ENCODE measurements around the gene BCAS3.
"Not testable (repeated sequence)": the region's sequence is repeated elsewhere in the genome, so short reads cannot be mapped to it uniquely, and the experiment has no call there.

BCAS3 gene

DNA sequence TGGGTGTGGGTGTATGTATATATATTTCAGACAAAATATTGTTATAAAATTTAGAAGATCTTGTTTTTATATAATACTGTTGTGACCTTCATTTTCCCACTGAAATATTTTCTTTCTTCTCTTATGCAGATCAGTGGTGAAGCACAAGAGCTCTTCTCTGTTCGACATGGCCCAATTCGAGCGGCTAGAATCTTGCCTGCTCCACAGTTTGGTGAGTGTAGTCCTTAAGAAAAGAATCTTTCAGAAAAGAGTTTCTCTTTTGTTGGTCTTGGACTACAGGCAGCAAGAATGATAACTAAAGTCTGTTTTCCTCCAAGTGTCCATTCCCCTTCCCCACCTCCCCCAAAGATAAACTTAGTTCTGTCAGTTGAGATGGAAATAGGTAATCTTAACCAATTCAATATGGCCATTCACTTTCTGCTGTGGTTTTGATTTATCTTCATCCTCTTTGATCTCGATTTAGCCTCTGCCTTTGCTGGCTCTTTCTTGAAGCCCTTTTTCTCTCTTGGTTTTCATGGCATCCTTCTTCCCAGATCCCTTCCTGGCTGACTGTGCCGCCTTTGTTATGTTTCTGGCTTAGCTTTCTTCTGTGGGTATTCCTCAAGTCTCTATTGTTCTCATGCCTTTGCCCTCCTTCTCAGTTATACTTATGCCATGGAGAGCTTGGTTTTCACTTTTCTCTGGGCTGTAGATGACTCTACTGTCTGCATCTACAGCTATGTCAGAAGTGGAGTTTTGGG lies 69.6 kb downstream of the BCAS3 start:
- DNase-seq, result no peak

DNA sequence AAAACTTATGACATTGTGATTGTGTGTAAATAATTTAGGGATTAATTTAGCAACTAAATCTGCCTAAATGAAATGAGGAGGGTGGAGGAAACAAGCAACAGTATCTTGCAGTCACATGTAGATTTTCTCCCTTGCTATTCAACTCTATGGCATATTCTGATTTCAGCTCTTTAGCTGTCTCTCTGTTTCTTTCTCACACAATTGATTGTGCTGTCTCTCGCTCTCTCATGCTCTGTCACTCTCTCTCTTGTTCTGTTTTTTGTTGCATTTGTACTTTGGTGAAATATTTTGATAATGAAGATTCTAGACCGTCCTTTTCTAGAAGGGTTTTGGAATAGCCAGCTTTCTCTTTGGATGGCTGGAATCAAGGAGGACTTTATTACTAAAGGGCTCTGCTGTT lies 70.6 kb downstream of the BCAS3 start:
- DNase-seq, result no peak

GRCh38 chr17:60749050-60749449 lies 71.4 kb downstream of the BCAS3 start:
- DNase-seq, result no peak

GRCh38 chr17:60749708-60750107 lies 72.1 kb downstream of the BCAS3 start:
- DNase-seq, result no peak

- no peak for DNase-seq
These were observed 73.0 kb downstream of the BCAS3 start for GRCh38 chr17:60750640-60751039.

DNA sequence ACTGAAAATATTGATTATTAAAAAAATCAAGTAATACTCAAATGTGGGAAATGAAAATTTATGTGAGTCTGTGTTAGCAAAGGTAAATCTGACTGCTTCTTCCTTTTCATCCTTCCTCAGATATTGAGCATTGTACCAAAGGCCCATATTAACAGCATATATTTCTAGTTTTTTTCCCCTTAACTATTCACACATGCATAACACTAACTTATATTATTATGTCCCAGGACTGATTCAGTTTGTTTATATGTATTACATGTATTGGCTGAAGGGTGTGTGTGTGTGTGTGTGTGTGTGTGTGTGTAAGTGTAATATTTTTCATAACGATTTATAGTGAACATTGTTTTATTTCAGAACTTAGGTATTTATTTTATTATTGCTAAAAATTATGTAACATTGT lies 74.2 kb downstream of the BCAS3 start:
- DNase-seq, result no peak

DNA sequence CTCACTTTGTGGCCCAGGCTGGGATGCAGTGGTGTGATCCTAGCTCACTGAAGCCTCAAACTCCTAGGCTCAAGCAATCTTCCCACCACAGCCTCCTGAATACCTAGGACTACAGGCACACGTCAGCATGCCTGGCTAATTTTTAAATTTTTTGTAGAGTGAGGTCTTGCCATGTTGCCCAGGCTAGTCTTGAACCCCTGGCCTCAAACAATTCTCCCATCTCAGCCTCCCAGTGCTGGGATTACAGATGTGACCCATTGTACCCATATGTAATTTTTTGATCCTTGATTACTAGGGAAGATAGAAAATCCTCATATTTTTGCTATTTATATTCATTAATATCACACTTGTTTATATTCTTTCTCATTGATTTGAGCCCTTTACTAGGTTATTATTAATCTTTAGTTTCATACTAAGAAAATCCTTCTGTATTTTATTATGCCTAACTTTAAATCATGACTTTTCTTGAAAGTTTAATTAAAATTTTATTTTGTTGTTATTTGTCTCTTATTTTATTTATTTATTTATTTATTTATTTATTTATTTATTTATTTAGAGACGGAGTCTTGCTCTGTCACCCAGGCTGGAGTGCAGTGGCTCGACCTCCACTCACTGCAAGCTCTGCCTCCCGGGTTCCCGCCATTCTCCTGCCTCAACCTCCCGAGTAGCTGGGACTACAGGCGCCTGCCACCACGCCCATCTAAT lies 75.4 kb downstream of the BCAS3 start:
- no peak for DNase-seq

GRCh38 chr17:60754057-60754604 lies 76.5 kb downstream of the BCAS3 start:
- no peak for DNase-seq

DNA sequence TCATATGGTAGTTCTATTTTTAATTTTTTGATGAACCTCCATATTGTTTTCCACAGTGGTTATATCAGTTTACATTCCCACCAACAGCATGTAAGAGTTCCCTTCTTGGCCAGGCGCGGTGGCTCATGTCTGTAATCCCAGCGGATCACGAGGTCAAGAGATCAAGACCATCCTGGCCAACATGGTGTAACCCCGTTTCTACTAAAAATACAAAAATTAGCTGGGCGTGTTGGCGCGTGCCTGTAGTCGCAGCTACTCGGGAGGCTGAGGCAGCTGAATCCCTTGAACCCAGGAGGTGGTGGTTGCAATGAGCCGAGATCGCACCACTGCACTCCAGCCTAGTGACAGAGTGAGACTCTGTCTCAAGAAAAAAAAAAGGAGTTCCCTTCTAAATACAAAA lies 79.1 kb downstream of the BCAS3 start:
- DNase-seq, result not testable (repeated sequence)

DNA sequence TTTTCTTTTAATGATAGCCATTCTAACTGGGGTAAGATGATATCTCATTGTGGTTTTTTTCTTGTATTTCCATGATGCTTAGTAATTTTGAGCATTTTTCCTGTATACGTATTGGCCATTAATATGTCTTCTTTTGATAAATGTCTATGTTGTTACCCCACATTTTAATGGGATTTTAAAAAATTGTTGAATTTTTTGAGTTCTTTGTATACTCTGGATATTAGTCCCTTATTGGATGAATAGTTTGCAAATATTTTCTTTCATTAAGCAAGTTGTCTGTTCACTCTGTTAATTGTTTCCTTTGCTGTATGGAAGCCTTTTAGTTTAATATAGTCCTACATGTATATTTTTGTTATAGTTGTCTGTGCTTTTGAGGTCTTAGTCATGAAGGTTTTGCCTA lies 79.8 kb downstream of the BCAS3 start:
- peak; percentile 3 for DNase-seq

GRCh38 chr17:60759756-60760155 lies 82.1 kb downstream of the BCAS3 start:
- DNase-seq, result no peak

GRCh38 chr17:60761301-60761700 lies 83.7 kb downstream of the BCAS3 start:
- not testable (repeated sequence) for DNase-seq

DNA sequence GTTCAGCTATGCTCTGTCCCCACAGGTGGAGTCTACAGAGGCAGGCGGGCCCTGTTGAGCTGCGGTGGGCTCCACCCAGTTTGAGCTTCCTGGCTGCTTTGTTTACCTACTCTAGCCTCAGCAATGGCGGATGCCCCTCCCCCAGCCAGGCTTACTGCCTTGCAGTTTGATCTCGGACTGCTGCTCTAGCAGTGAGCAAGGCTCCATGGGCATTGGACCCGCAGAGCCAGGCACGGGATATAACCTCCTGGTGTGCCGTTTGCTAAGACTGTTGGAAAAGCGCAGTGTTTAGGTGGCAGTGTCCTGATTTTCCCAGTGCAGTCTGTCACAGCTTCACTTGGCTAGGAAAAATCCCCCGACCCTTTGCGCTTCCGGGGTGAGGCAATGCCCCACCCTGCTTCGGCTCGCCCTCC lies 89.1 kb downstream of the BCAS3 start:
- DNase-seq, result no peak

DNA sequence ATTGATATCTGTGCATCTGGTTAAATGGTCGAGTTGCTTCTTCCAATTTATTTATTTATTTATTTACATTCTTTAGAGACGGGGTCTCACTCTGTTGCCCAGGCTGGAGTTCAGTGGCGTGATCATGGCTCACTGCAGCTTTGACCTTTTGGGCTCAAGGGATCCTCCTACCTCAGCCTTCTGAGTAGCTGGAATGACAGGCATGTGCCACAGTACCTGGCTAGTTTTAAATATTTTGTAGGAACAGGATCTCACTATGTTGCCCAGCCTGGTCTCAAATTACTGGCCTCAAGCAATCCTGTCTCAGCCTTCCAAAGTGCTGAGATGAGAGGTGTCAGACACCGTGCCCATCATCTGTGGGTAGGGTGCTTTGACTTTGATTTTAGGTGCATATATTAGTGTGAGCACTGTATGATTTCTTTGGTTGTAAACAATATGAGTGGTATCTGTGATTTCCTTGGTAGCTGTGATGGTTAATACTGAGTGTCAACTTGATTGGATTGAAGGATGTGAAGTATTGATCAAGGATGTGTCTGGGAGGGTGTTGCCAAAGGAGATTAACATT lies 90.2 kb downstream of the BCAS3 start:
- DNase-seq, result no peak

GRCh38 chr17:60769327-60769726 lies 91.7 kb downstream of the BCAS3 start:
- no peak for DNase-seq

GRCh38 chr17:60770946-60771422 lies 93.3 kb downstream of the BCAS3 start:
- DNase-seq, result no peak

GRCh38 chr17:60771621-60772020 lies 94.0 kb downstream of the BCAS3 start:
- DNase-seq, result not testable (repeated sequence)

DNA sequence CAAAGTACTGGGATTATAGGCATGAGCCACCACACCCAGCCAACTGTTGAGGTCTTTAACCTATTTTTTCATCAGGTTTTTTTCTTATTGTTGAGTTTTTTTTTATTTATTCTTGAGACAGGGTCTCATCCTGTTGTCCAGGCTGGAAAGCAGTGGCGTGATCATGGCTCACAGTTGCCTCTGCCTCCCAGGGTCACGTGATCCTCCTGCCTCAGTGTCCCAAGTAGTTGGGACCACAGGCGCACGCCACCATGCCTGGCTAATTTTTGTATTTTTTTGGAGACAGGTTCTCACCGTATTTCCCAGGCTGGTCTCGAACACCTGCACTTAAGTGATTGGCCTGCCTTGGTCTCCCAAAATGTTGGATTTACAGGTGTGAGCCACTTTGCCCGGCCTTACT lies 95.9 kb downstream of the BCAS3 start:
- DNase-seq, result no peak

DNA sequence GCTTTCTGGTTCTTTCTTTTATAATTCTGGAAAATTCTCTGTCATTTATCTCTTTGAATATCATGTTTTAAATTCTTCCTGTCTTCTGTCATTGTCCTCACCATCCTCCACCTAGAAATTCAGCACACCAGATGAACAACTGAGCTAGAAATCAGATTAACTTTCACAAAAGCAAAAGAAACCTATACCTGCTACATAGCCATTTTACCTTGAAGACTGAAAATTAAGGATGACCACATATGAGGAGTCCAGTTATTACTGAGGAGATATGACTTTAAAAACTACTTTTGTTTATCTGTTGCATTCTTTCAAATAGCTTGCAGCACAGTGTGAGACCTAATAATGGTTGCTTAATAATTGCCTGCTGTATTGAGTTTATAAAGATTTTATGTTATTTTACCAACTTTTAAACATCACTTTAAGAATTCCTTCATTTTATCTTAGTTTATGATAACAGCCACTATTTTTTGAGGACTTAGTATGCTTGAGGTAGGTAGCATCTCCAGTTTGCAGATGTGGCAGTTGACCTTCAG lies 104.3 kb downstream of the BCAS3 start:
- DNase-seq, result no peak

DNA sequence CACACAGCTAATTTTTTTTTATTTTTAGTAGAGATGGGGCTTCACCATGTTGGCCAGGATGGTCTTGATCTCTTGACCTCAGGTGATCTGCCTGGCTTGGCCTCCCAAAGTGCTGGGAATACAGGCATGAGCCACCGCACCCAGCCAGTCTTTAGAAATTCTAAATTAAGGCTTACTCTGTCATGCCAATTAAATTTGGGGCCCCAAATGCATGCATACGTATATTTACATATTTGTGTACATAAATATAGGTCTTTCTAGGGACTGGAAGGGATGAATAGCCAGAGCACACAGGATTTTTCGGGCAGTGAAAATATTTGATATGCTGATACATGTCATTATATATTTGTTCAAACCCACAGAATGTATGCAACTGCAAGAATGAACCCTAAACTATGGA lies 105.1 kb downstream of the BCAS3 start:
- no peak for DNase-seq

DNA sequence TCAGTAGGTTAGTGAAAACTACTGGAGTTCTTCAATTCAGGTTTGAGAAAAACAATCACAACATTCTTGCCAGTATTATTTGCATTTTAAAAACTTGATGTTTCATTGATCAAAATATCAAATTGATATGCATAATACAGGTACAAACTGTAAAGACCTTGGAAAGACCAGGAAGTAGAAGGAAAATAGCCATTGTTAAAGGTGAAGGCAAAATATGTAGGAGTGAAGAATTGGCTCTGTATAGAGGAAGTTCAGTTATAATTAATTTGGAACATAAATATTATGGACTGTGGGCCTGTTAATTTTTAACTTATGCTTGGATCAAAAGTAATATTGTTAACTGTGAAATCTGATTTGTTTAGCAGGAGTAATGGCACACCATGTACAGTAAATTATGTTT lies 112.6 kb downstream of the BCAS3 start:
- no peak for DNase-seq

- peak; percentile 8 for DNase-seq
These were observed 114.7 kb downstream of the BCAS3 start for GRCh38 chr17:60792250-60792898.

- no peak for DNase-seq
These were observed 120.9 kb downstream of the BCAS3 start for GRCh38 chr17:60798576-60798975.

All from hematopoietic multipotent progenitor cell treated with erythropoietin and hydrocortisone succinate and interleukin-3 and kit ligand, for 4 days (in vitro differentiated cells).